K562 (cell line): ENCODE data around the gene FRMD4B.

Source experiments
- ARID4B ChIP-seq: sonication (generic); formaldehyde crosslinking; IDR thresholded peaks from 2 replicates; pipeline ENCODE4 v1.8.0; 2022; ENCODE audit warnings: mild to moderate bottlenecking, missing genetic modification reagents
- ATF3 ChIP-seq, 2 experiments: fragments of 450-650 bp in 1 of 2; sonication (generic) in 1 of 2; formaldehyde crosslinking in 1 of 2; IDR thresholded peaks in 1 of 2; conservative IDR thresholded peaks in 1 of 2; 2 replicates each; pipeline versions ENCODE4 v1.6.1 to v1.8.1; 2016 to 2023; ENCODE audit warnings: mild to moderate bottlenecking in 2 of 2, moderate library complexity in 2 of 2, inconsistent platforms in 1 of 2, missing genetic modification reagents in 1 of 2
- REST ChIP-seq, 2 experiments: fragments of 450-650 bp; formaldehyde crosslinking in 1 of 2; IDR thresholded peaks; 2 replicates each; pipeline versions ENCODE4 v1.4.0 to v1.6.1; 2014 to 2020; ENCODE audit warnings: mild to moderate bottlenecking in 2 of 2, borderline replicate concordance in 1 of 2, low read depth in 1 of 2

GRCh38 chr3:69386556-69387385, 883 bp upstream of the FRMD4B start:
- TF ChIP-seq REST (IDR thresholded peaks at IDR 0.05; ENCODE audit: borderline replicate concordance) (no peak), REST (CRISPR knock-in tag; IDR thresholded peaks at IDR 0.05; ENCODE audit: low read depth) (no peak), ATF3 (IDR thresholded peaks at IDR 0.05) (no peak), ATF3 (CRISPR knock-in tag; conservative IDR thresholded peaks at IDR 0.05) (no peak), ARID4B (CRISPR knock-in tag) (no peak)
